Large intestine (tissue), 3 donors: ENCODE measurements around the gene SLC22A17. TPM values are rescaled to one million over a fixed set of nuclear protein-coding genes. Genes with fewer than 3 reads are reported as not detected.

Experiments used
- DNase-seq, 2 donors: peaks; one replicate each; pipeline versions ENCODE4 v3.0.0 to v3.0.0-alpha.2; 2013
- H3K27ac ChIP-seq: one replicate; pipeline ENCODE4 v1.5.1; 2013; ENCODE audit warnings: low read length
- H3K27me3 ChIP-seq: 2 replicates; pipeline ENCODE4 v1.6.1; 2013; ENCODE audit warnings: low read length; ENCODE audit not compliant: control insufficient read depth, insufficient read depth
- H3K36me3 ChIP-seq: 2 replicates; pipeline ENCODE4 v1.6.1; 2013; ENCODE audit warnings: low read length; ENCODE audit not compliant: control insufficient read depth, insufficient read depth
- H3K4me1 ChIP-seq: one replicate; pipeline ENCODE4 v1.6.1; 2013; ENCODE audit warnings: low read length; ENCODE audit not compliant: control insufficient read depth, insufficient read depth
- H3K4me3 ChIP-seq: one replicate; pipeline ENCODE4 v1.5.1; 2013; ENCODE audit warnings: low read length
- H3K9me3 ChIP-seq: one replicate; pipeline ENCODE4 v1.6.1; 2013; ENCODE audit warnings: mild to moderate bottlenecking, low read depth, low read length, moderate library complexity; ENCODE audit not compliant: control insufficient read depth
- WGBS: methylation state at CpG from one replicate; pipeline ENCODE4 v1.1.5; 2013; ENCODE audit warnings: low lambda C conversion rate; ENCODE audit not compliant: insufficient coverage; 5-methylcytosine and 5-hydroxymethylcytosine counted together
- polyA plus RNA-seq: library from polyadenylated mRNA; unstranded; fragments of 120-200 nt; gene quantifications from one replicate; pipeline ENCODE4 v1.2.1, GENCODE V29; 2013

The SLC22A17 gene
- polyA plus RNA-seq, 1 donor: 46.9 TPM

- Histone ChIP-seq H3K4me1 (peaks cover 7% of the 10 kb centered on the region), H3K4me3 (peak overlapping the region; percentile 87), H3K36me3 (peaks cover 31% of the 10 kb centered on the region), H3K27me3 (no peaks in the 10 kb centered on the region), H3K27ac (peak overlapping the region; percentile 93), H3K9me3 (no peaks in the 10 kb centered on the region)
- no peak for DNase-seq
- WGBS: 35% methylated on average over 4 of the region's 10 CpGs
Observed at GRCh38 chr14:23322568-23323517, 29.8 kb downstream of the SLC22A17 start.

DNA sequence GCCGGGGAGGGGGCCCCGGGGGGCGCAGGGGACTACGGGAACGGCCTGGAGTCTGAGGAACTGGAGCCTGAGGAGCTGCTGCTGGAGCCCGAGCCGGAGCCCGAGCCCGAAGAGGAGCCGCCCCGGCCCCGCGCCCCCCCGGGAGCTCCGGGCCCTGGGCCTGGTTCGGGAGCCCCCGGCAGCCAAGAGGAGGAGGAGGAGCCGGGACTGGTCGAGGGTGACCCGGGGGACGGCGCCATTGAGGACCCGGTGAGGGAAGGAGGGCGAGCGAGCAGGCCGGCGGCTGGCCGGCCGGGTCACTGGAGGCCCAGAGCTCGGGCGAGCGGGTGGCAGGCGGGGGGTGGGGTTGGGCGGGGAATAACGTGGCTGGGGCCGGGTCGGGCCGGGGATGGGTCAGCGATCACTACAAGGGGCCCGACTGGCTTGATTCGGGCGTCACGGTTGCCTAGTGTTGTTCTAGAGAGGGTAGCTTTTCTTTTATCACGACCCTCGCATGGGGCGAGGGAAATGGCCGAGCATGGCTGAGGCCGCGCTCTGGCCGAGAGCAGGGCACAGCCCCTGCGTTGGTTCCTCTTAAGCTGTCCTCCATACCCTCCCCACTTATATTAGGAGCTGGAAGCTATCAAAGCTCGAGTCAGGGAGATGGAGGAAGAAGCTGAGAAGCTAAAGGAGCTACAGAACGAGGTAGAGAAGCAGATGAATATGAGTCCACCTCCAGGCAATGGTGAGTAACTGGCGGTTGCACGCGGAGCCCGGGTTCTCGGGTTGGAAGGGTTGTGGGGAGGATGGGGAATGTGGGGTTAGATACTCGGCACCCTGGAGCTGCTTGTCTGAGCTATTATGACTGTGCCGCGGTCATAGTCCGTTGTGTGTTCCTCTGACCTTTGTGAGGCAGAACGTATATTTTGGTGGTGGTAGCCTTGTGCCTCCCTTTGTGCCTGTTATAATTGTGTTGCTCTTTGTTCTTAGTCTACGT lies 30.8 kb downstream of the SLC22A17 start:
- WGBS: no CpG with 5 or more reads among the region's 64 CpGs
- H3K27ac ChIP-seq: peak overlapping the region; percentile 93
- H3K4me3 ChIP-seq: peak overlapping the region; percentile 87
- no peaks in the 10 kb centered on the region for H3K9me3 ChIP-seq
- H3K27me3 ChIP-seq: no peaks in the 10 kb centered on the region
- DNase-seq: peak; percentile 37 to 72
- peaks cover 33% of the 10 kb centered on the region for H3K36me3 ChIP-seq
- H3K4me1 ChIP-seq: peaks cover 7% of the 10 kb centered on the region

- WGBS: 40% methylated on average over 1 of the region's 63 CpGs
- no peaks in the 10 kb centered on the region for H3K9me3 ChIP-seq
- peaks cover 35% of the 10 kb centered on the region for H3K36me3 ChIP-seq
- H3K4me3 ChIP-seq: peak within 1 kb of the TSS; percentile 87
- peaks cover 7% of the 10 kb centered on the region for H3K4me1 ChIP-seq
- DNase-seq: peak; percentile 100
- H3K27ac ChIP-seq: peak within 1 kb of the TSS; percentile 93
- H3K27me3 ChIP-seq: no peaks in the 10 kb centered on the region
Observed at GRCh38 chr14:23320584-23321571, 31.8 kb downstream of the SLC22A17 start, which contains the start of gene PABPN1. PABPN1 (plus strand) TSS chr14:23321457; CDS start chr14:23321470, 13 bp downstream.

DNA sequence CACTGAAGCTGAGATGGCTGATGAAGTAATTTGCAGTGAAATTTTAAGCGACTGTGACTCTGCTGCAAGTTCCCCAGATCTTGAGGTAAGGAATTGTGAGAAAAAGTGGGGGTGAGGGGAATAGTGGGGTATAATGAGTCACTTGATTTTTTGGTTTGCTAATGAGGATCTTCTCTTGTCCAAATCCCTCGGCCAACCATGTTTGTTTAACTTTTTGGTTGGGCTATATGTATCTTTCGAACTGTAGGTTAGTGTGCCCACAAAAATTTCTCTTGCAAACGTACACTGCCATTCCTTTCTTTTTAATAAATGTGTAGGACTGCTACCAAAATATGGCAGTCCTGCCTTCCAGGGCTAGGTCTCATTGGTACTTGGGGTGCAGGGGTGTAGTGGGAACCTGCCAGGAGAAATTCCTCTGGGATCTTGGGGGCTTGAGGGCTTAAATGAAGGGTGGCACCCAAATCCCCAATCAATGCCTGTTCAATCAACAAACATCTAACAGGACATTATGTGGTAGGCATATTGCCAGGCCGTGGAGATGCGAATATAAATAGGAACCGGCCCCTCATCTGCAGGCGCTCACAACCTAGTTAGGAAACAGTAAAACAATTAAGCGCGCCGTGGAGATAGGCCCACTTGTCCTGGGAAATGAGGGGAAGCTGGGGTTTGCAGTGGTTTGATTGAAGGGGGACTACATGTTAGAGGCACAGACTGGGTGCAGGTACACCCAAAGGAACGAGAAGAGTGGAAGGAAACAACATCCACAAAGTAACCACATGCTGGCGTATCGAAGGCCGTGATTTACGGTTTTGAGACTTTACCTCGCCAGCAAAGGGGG lies 32.7 kb downstream of the SLC22A17 start:
- DNase-seq: no peak
- no CpG with 5 or more reads among the region's 17 CpGs for WGBS
- no peaks in the 10 kb centered on the region for H3K9me3 ChIP-seq
- peak overlapping the region; percentile 92 for H3K27ac ChIP-seq
- H3K4me3 ChIP-seq: no peak overlapping the region
- peaks cover 7% of the 10 kb centered on the region for H3K4me1 ChIP-seq
- no peaks in the 10 kb centered on the region for H3K27me3 ChIP-seq
- peaks cover 27% of the 10 kb centered on the region for H3K36me3 ChIP-seq

- no peak overlapping the region for H3K27ac ChIP-seq
- no peaks in the 10 kb centered on the region for H3K4me1 ChIP-seq
- no peaks in the 10 kb centered on the region for H3K9me3 ChIP-seq
- H3K36me3 ChIP-seq: peaks cover 10% of the 10 kb centered on the region
- H3K27me3 ChIP-seq: no peaks in the 10 kb centered on the region
- no peak for DNase-seq
- H3K4me3 ChIP-seq: no peak overlapping the region
- 83% methylated on average over 1 of the region's 5 CpGs for WGBS
Observed at GRCh38 chr14:23316300-23316699, 36.4 kb downstream of the SLC22A17 start.

- Histone ChIP-seq H3K4me3 (no peak overlapping the region), H3K27me3 (no peaks in the 10 kb centered on the region), H3K4me1 (peaks cover 24% of the 10 kb centered on the region), H3K27ac (no peak overlapping the region), H3K9me3 (no peaks in the 10 kb centered on the region), H3K36me3 (peaks cover 43% of the 10 kb centered on the region)
- no peak for DNase-seq
- WGBS: no CpG with 5 or more reads among the region's 1 CpG
Observed at GRCh38 chr14:23310546-23310945, 42.1 kb downstream of the SLC22A17 start.

DNA sequence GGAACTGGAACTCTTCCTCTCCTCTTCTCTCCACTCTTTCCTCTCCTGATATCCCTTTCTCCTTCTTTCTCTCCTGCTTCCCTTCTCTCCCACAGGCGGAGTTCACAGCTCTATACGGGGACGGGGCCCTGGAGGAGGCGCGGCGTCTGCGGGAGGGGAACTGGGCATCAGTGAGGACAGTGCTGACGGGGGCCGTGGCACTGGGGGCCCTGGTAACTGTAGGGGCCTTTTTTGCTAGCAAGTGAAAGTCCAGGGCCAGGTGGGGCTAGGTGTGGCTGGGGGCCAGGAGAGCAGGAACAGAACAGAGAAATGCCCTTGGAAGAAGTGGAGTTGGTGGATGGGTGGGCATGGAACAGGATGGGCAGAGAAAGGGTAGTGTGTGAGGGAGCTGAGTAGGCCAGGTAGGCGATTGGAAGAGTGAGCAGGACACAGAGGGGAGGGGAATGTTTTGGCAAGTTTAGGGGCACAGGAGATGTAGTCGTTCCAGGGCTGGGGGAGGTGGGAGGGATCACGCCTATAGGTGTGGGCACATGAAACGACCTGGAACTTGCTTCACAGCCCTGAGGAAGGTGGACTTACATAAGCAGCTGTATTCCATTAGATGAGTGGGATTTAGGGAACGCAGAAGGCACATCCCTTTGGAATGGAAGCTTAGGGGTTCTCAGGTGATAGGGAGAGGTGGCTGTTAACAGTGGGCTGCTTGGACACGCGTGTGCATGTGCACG lies 43.8 kb downstream of the SLC22A17 start:
- Histone ChIP-seq H3K27me3 (no peaks in the 10 kb centered on the region), H3K9me3 (no peaks in the 10 kb centered on the region), H3K36me3 (peaks cover 43% of the 10 kb centered on the region), H3K4me1 (peaks cover 25% of the 10 kb centered on the region), H3K27ac (no peak overlapping the region), H3K4me3 (no peak overlapping the region)
- DNase-seq: no peak
- no CpG with 5 or more reads among the region's 17 CpGs for WGBS

DNA sequence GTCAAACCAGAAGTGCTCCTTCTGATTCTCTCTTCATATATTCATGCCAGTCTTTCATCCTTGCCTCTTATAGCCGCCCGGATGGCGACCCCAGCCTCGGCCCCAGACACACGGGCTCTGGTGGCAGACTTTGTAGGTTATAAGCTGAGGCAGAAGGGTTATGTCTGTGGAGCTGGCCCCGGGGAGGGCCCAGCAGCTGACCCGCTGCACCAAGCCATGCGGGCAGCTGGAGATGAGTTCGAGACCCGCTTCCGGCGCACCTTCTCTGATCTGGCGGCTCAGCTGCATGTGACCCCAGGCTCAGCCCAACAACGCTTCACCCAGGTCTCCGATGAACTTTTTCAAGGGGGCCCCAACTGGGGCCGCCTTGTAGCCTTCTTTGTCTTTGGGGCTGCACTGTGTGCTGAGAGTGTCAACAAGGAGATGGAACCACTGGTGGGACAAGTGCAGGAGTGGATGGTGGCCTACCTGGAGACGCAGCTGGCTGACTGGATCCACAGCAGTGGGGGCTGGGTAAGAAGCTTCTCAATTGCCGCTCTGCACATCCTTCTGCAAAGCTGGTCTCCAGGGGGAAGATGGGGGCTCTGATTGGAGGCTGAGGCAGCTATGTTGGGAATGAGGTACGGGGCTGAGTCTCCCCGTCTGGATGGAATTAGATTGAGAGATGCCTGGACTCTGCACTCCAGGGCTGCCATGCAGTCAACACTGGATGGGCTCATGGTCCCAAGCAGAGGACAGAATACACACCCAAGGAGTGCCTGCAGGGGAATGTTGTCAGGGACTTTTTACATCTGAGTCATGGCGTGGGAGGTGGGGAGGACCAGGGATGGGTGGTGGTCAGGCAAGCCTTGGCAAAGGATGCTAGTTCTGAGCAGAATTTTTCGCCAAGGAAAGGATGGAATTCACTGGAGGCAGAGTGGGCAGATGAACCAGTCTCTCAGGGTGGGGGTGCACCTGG lies 44.7 kb downstream of the SLC22A17 start:
- DNase-seq: no peak
- Histone ChIP-seq H3K4me3 (peak overlapping the region; percentile 91), H3K9me3 (no peaks in the 10 kb centered on the region), H3K27ac (no peak overlapping the region), H3K4me1 (peaks cover 25% of the 10 kb centered on the region), H3K36me3 (peaks cover 43% of the 10 kb centered on the region), H3K27me3 (no peaks in the 10 kb centered on the region)
- WGBS: 100% methylated on average over 1 of the region's 22 CpGs
